GM23248 (cell line): Measurements from ENCODE around the gene UPK1B. TPM values are rescaled to one million over a fixed set of nuclear protein-coding genes. Genes with fewer than 3 reads are reported as not detected.

Experiments
- DNase-seq: peaks from one replicate; pipeline ENCODE4 v3.0.0-alpha.2; 2015
- H2AFZ ChIP-seq: fragments of 200-600 bp; sonication (generic); 2 replicates; pipeline ENCODE4 v1.6.1; 2016; ENCODE audit warnings: antibody characterized with exemption
- H3F3A ChIP-seq: fragments of 200-600 bp; sonication (generic); 2 replicates; pipeline ENCODE4 v1.6.1; 2016; ENCODE audit warnings: mild to moderate bottlenecking, antibody characterized with exemption, mixed run types; ENCODE audit not compliant: insufficient read depth
- H3K27ac ChIP-seq: fragments of 200-600 bp; sonication (generic); 2 replicates; pipeline ENCODE4 v1.5.1; 2016; ENCODE audit warnings: mild to moderate bottlenecking
- H3K27me3 ChIP-seq: fragments of 200-600 bp; sonication (generic); replicated peaks from 2 replicates; pipeline ENCODE4 v1.6.1; 2016; ENCODE audit warnings: mild to moderate bottlenecking; ENCODE audit not compliant: insufficient read depth
- H3K36me3 ChIP-seq: fragments of 200-600 bp; sonication (generic); 2 replicates; pipeline ENCODE4 v1.6.1; 2016; ENCODE audit warnings: low read depth, mild to moderate bottlenecking
- H3K4me1 ChIP-seq: fragments of 200-600 bp; sonication (generic); 2 replicates; pipeline ENCODE4 v1.6.1; 2016; ENCODE audit warnings: mild to moderate bottlenecking; ENCODE audit not compliant: insufficient read depth
- H3K4me2 ChIP-seq: fragments of 200-600 bp; sonication (generic); one replicate; pipeline ENCODE4 v1.6.1; 2016; ENCODE audit warnings: mild to moderate bottlenecking; ENCODE audit not compliant: unreplicated experiment
- H3K4me3 ChIP-seq: fragments of 200-600 bp; sonication (generic); 2 replicates; pipeline ENCODE4 v1.5.1; 2016; ENCODE audit warnings: mild to moderate bottlenecking
- H3K79me2 ChIP-seq: fragments of 200-600 bp; sonication (generic); 2 replicates; pipeline ENCODE4 v1.6.1; 2016; ENCODE audit warnings: mild to moderate bottlenecking; ENCODE audit not compliant: insufficient read depth
- H3K9ac ChIP-seq: fragments of 200-600 bp; sonication (generic); 2 replicates; pipeline ENCODE4 v1.6.1; 2016; ENCODE audit warnings: mild to moderate bottlenecking
- H3K9me2 ChIP-seq: fragments of 200-600 bp; sonication (generic); 2 replicates; pipeline ENCODE4 v1.6.1; 2016; ENCODE audit warnings: mixed run types, mild to moderate bottlenecking, moderate library complexity; ENCODE audit not compliant: insufficient read depth
- H3K9me3 ChIP-seq: fragments of 200-600 bp; sonication (generic); one replicate; pipeline ENCODE4 v1.6.1; 2017; ENCODE audit warnings: low read depth
- H4K20me1 ChIP-seq: fragments of 200-600 bp; sonication (generic); 2 replicates; pipeline ENCODE4 v1.6.0; 2016; ENCODE audit not compliant: insufficient read depth
- EZH2 ChIP-seq: fragments of 200-600 bp; sonication (generic); IDR thresholded peaks from 2 replicates; pipeline ENCODE4 v1.6.1; 2018; ENCODE audit warnings: antibody characterized with exemption, mild to moderate bottlenecking; ENCODE audit not compliant: insufficient read depth, poor library complexity, severe bottlenecking
- EZH2phosphoT487 ChIP-seq: fragments of 200-600 bp; sonication (generic); IDR thresholded peaks from 2 replicates; pipeline ENCODE4 v1.6.1; 2018; ENCODE audit warnings: antibody characterized with exemption, moderate library complexity, mild to moderate bottlenecking, low read depth; ENCODE audit not compliant: insufficient read depth
- WGBS, 2 experiments: methylation state at CpG; one replicate each; pipeline ENCODE4 v1.1.6; 2015 to 2017; ENCODE audit warnings: low lambda C conversion rate in 2 of 2, low coverage in 1 of 2; ENCODE audit errors: missing lambda C conversion rate in 2 of 2; 5-methylcytosine and 5-hydroxymethylcytosine counted together
- in situ Hi-C: fragments of 300-500 bp; cut with MboI; formaldehyde crosslinking; loops from 2 replicates; pipeline ENCODE4 v1.15.0; 2020
- polyA plus RNA-seq: library from polyadenylated mRNA; unstranded; fragments of >200 nt; fragmentation: Nextera tagmentation; extraction: Ambion mirVana; gene quantifications from 2 replicates; pipeline ENCODE4 v1.2.1, GENCODE V29; 2016
- total RNA-seq: library from RNA; depleted of rRNA; stranded (reverse); fragments of >200 nt; shearing (Covaris generic); gene quantifications from 2 replicates; pipeline ENCODE4 v1.2.3, GENCODE V29; 2014

The UPK1B gene
- total and polyA plus RNA-seq, 2 experiments from 2014 or later, result not detected

DNA sequence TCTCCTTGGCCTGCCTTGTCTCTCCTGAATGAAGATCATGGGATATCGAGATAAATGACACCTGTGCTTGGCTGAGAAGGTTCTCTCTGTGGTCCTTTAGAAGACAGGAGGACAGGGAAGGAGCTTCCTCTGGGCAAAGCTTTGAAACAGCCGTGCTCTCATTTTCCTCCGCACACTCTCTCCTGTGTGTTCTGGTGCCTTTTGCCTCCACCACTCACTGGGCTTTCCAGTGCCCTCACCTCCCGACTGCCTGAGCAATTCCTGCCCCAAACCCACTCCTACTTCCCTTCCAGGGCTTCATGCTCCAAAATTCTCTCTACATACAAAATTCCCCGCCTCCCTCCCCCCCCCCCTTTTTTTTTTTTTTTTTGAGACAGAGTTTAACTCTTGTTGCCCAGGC lies 32.3 kb downstream of the UPK1B start:
- no peak for DNase-seq
- Histone ChIP-seq H3K79me2 (no peaks in the 10 kb centered on the region), H3F3A (peaks cover 9% of the 10 kb centered on the region; the same call in 1 of the 2 replicates), H3K36me3 (0 out of 2 replicates have a peak, but pooled peaks cover 8% of the 10 kb centered on the region), H3K4me3 (no peak overlapping the region), H4K20me1 (no peaks in the 10 kb centered on the region), H3K4me1 (no peaks in the 10 kb centered on the region; the same call in 1 of the 2 replicates), H3K9me3 (no peaks in the 10 kb centered on the region), H3K4me2 (no peak overlapping the region), H3K27ac (no peak overlapping the region), H3K27me3 (no peaks in the 10 kb centered on the region), H3K9me2 (no peaks in the 10 kb centered on the region), H2AFZ (no peak overlapping the region), H3K9ac (no peak overlapping the region)
- in situ Hi-C loops, result no loop called here
- WGBS, 2 experiments, result 56 to 59% methylated on average over 4 to 5 of the region's 5 CpGs
- TF ChIP-seq EZH2, result no peak
- no peak for TF ChIP-seq EZH2phosphoT487

DNA sequence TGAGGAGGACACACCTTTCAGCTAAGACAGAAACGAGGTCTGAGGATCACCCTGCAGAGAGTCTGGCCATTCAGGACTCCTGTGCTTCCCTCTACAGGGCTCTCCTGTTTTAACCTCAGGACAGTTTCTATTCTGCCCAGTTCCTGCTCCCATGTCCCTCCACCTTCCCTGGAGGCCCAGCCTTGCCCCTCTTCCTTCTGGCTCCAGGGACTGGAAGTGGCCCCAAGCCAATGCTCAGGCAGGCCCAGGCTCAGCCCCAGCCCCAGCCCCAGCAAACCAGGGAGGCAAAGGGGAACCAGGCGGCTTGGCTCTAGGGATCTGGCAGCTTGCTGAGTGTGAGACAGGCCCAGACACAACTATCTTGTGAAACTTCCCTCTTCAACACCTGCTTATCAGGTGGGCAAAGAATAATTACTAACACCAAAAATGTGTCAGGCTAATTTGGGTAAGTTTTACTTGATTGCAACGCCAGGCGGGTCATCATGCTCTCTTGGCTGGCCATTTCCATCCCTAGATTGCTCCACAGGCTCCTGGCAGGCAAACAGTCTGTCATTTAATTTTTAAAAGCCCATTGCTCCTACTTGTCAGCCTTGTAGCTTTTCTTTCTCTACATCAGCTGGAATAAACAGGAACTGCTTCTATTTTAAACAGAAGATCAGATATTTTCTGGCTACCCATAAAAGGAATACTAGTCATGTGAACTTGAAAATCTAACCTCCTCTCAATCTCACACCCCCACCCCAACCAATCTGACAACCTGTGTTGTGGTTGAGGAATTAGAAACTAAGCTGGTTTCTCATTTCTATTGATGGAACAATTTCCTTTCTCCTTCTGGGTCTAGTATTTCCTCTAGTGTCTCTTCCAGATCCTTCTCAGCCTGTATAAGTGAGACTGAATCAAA lies 33.5 kb downstream of the UPK1B start:
- Histone ChIP-seq H3K9me2 (no peaks in the 10 kb centered on the region), H3K79me2 (no peaks in the 10 kb centered on the region), H3K36me3 (peaks cover 11% of the 10 kb centered on the region; the same call in 1 of the 2 replicates), H3K4me2 (no peak overlapping the region), H3K9ac (no peak overlapping the region), H3K9me3 (no peaks in the 10 kb centered on the region), H3K27ac (no peak overlapping the region), H4K20me1 (no peaks in the 10 kb centered on the region), H2AFZ (no peak overlapping the region), H3K4me1 (no peaks in the 10 kb centered on the region; the same call in 1 of the 2 replicates), H3K4me3 (no peak overlapping the region), H3F3A (peaks cover 9% of the 10 kb centered on the region; the same call in 1 of the 2 replicates), H3K27me3 (no peaks in the 10 kb centered on the region)
- TF ChIP-seq EZH2phosphoT487 (no peak), EZH2 (no peak)
- peak; percentile 20 for DNase-seq
- WGBS, 2 experiments, result 82 to 89% methylated on average over 4 of the region's 4 CpGs
- in situ Hi-C loops, result no loop called here

DNA sequence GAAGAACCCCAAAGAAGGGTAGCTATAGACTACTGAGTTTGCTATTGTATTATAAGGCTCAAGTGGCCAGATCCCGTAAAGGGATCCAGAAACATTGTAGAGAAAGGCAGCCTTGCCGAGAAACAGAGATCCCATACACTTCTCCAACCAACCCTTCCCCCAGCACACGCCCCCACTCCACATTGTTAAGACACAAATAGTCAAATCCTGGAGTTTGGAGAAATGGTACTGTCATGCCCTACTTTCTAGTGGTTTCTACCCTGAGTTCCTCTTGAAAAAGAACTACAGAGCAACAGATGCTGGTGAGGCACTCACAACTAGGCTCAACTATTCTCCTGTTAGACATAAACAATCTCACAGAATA lies 34.1 kb downstream of the UPK1B start:
- no peak overlapping the region for H3K27ac ChIP-seq
- TF ChIP-seq EZH2phosphoT487 (no peak), EZH2 (no peak)
- no peak overlapping the region for H3K4me3 ChIP-seq
- 73 to 75% methylated on average over 3 of the region's 3 CpGs for WGBS, 2 experiments
- no peak overlapping the region for H3K9ac ChIP-seq
- H4K20me1 ChIP-seq, result no peaks in the 10 kb centered on the region
- no peaks in the 10 kb centered on the region for H3K9me3 ChIP-seq
- peaks cover 9% of the 10 kb centered on the region; the same call in 1 of the 2 replicates for H3F3A ChIP-seq
- in situ Hi-C loops, result no loop called here
- no peak overlapping the region for H2AFZ ChIP-seq
- no peaks in the 10 kb centered on the region for H3K27me3 ChIP-seq
- peaks cover 17% of the 10 kb centered on the region; the same call in 1 of the 2 replicates for H3K36me3 ChIP-seq
- no peaks in the 10 kb centered on the region for H3K79me2 ChIP-seq
- H3K4me2 ChIP-seq, result no peak overlapping the region
- no peaks in the 10 kb centered on the region for H3K9me2 ChIP-seq
- DNase-seq, result no peak
- H3K4me1 ChIP-seq, result no peaks in the 10 kb centered on the region; the same call in 1 of the 2 replicates

DNA sequence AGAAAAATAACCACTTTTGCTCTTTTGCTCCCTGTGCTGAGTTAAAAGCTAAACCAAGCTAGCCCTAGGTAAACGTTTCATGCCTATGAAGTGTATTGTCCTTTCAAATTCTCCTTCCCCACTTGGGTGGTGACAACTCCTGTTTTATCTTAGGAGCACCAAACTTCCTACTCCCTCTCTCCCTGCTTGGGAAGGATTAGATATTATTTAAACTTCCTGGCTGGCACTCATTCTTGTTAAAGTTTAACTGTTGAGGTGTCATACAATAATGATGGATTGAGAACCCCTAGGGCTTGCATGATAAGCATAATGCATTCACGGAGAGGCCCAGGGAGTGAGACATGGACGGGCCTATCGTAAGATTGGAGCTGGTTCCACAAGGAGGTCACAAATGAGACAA lies 37.8 kb downstream of the UPK1B start:
- no peaks in the 10 kb centered on the region for H4K20me1 ChIP-seq
- no peak for DNase-seq
- H2AFZ ChIP-seq, result no peak overlapping the region
- H3K36me3 ChIP-seq, result peaks cover 49% of the 10 kb centered on the region
- no peaks in the 10 kb centered on the region for H3K9me3 ChIP-seq
- in situ Hi-C loops, result no loop called here
- no peaks in the 10 kb centered on the region for H3K4me1 ChIP-seq
- 45 to 48% methylated on average over 4 of the region's 4 CpGs for WGBS, 2 experiments
- H3K4me3 ChIP-seq, result no peak overlapping the region
- H3K27me3 ChIP-seq, result no peaks in the 10 kb centered on the region
- no peaks in the 10 kb centered on the region for H3K9me2 ChIP-seq
- H3K9ac ChIP-seq, result no peak overlapping the region
- no peak overlapping the region for H3K4me2 ChIP-seq
- TF ChIP-seq EZH2phosphoT487, result no peak
- TF ChIP-seq EZH2, result no peak
- no peak overlapping the region for H3K27ac ChIP-seq
- H3K79me2 ChIP-seq, result no peaks in the 10 kb centered on the region
- peaks cover 9% of the 10 kb centered on the region; the same call in 1 of the 2 replicates for H3F3A ChIP-seq
